ENCODE data around the gene SLC27A5. TPM values are rescaled to one million over a fixed set of nuclear protein-coding genes. Genes with fewer than 3 reads are reported as not detected.
"Not testable (repeated sequence)": the region's sequence is repeated elsewhere in the genome, so short reads cannot be mapped to it uniquely, and the experiment has no call there.

SLC27A5 gene
- total RNA-seq, 1 donor from 2014 or later = 4.7 TPM

DNA sequence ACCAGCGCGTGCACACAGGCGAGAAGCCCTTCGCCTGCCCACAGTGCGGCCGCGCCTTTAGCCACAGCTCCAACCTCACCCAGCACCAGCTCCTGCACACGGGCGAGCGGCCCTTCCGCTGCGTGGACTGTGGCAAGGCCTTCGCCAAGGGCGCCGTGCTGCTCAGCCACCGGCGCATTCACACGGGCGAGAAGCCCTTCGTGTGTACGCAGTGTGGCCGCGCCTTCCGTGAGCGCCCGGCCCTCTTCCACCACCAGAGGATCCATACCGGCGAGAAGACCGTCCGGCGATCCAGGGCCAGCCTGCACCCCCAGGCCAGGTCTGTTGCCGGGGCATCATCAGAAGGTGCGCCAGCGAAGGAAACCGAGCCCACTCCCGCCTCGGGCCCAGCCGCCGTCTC, 40.1 kb downstream of the SLC27A5 start:
- H3K9me3 Mint-ChIP-seq (ENCODE audit: unreplicated experiment) = no peaks in the 10 kb centered on the region
- H3K36me3 Mint-ChIP-seq (ENCODE audit: low read depth, unreplicated experiment) = peaks cover 14% of the 10 kb centered on the region
- H3K4me3 Mint-ChIP-seq (ENCODE audit: unreplicated experiment) = no peak overlapping the region
- peaks cover 15% of the 10 kb centered on the region for H3K27me3 Mint-ChIP-seq (ENCODE audit: unreplicated experiment)
- H3K4me1 Mint-ChIP-seq (ENCODE audit: unreplicated experiment) = peaks cover 16% of the 10 kb centered on the region
- DNase-seq (ENCODE audit: low spot score) = no peak
- no peak overlapping the region for H3K27ac Mint-ChIP-seq (ENCODE audit: unreplicated experiment)
- TF ChIP-seq, protein P1, sequence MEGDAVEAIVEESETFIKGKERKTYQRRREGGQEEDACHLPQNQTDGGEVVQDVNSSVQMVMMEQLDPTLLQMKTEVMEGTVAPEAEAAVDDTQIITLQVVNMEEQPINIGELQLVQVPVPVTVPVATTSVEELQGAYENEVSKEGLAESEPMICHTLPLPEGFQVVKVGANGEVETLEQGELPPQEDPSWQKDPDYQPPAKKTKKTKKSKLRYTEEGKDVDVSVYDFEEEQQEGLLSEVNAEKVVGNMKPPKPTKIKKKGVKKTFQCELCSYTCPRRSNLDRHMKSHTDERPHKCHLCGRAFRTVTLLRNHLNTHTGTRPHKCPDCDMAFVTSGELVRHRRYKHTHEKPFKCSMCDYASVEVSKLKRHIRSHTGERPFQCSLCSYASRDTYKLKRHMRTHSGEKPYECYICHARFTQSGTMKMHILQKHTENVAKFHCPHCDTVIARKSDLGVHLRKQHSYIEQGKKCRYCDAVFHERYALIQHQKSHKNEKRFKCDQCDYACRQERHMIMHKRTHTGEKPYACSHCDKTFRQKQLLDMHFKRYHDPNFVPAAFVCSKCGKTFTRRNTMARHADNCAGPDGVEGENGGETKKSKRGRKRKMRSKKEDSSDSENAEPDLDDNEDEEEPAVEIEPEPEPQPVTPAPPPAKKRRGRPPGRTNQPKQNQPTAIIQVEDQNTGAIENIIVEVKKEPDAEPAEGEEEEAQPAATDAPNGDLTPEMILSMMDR (IDR thresholded peaks at IDR 0.05; ENCODE audit: unreplicated experiment) = no peak

DNA sequence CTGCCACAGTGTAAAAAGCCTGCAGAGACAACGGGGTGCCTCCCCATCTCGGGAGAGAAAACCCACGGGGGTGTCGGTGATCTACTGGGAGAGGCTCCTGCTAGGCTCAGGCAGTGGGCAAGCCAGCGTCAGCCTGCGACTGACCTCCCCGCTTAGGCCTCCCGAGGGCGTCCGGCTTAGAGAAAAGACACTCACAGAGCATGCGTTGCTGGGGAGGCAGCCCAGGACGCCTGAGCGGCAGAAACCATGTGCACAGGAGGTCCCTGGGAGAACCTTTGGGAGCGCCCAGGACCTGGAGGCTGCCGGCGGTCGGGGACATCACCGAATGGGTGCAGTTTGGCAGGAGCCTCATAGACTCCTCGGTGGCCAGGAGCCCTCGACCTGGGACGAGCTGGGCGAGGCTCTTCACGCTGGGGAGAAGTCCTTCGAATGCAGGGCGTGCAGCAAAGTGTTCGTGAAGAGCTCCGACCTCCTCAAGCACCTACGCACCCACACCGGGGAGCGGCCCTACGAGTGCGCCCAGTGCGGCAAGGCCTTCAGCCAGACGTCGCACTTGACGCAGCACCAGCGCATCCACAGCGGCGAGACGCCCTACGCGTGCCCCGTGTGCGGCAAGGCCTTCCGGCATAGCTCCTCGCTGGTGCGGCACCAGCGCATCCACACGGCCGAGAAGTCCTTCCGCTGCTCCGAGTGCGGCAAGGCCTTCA, 40.8 kb downstream of the SLC27A5 start:
- Mint-ChIP-seq H3K27me3 (ENCODE audit: unreplicated experiment) (peaks cover 17% of the 10 kb centered on the region), H3K36me3 (ENCODE audit: low read depth, unreplicated experiment) (peaks cover 17% of the 10 kb centered on the region)

DNA sequence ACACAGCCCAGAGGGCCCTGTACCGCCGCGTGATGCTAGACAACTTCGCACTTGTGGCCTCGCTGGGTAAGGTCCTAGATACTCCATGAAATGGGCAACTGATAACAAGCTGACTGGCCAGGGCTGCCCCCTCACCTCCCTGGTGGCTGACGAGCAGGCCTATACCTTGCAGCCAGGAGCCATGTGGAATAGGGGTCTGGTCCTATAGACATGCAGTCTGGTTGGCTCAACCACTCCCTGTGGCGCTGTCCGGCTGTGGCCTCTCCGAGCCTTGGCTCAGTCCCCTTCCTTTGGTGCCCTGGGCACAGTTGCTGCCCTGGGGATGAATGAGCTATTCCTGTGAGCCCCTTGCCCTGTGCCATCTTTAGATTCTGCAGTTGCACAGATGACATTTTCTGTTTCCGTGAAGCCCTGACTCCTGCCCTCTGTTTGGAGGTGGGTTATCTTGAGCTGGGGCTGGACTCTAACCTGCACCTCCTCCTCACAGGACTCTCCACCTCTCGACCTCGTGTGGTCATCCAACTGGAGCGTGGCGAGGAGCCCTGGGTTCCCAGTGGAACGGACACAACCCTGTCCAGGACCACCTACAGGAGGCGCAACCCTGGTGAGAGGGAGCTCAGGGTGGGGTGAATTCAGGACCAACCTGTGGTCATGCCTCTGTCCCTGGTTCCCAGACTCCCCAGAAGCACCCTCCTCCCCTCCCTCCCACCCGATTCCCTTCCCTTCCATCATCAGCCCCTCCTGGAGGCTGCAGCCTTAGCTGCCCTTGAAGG, 42.4 kb downstream of the SLC27A5 start:
- H3K4me1 Mint-ChIP-seq (ENCODE audit: unreplicated experiment) = peaks cover 12% of the 10 kb centered on the region
- no peak for DNase-seq (ENCODE audit: low spot score)
- H3K9me3 Mint-ChIP-seq (ENCODE audit: unreplicated experiment) = no peaks in the 10 kb centered on the region
- TF ChIP-seq, protein P1 (IDR thresholded peaks at IDR 0.05; ENCODE audit: unreplicated experiment) = no peak
- peaks cover 14% of the 10 kb centered on the region for H3K27me3 Mint-ChIP-seq (ENCODE audit: unreplicated experiment)
- H3K27ac Mint-ChIP-seq (ENCODE audit: unreplicated experiment) = no peak overlapping the region
- H3K36me3 Mint-ChIP-seq (ENCODE audit: low read depth, unreplicated experiment) = peaks cover 17% of the 10 kb centered on the region
- peak overlapping the region; percentile 57 for H3K4me3 Mint-ChIP-seq (ENCODE audit: unreplicated experiment)

More for the DNA sequence above, 40.8 kb downstream of the SLC27A5 start:
- H3K27ac Mint-ChIP-seq (ENCODE audit: unreplicated experiment); H3K9me3 Mint-ChIP-seq (ENCODE audit: unreplicated experiment); DNase-seq (ENCODE audit: low spot score): not testable (repeated sequence)
- peaks cover 15% of the 10 kb centered on the region for H3K4me1 Mint-ChIP-seq (ENCODE audit: unreplicated experiment)
- H3K4me3 Mint-ChIP-seq (ENCODE audit: unreplicated experiment) = peak overlapping the region; percentile 37

DNA sequence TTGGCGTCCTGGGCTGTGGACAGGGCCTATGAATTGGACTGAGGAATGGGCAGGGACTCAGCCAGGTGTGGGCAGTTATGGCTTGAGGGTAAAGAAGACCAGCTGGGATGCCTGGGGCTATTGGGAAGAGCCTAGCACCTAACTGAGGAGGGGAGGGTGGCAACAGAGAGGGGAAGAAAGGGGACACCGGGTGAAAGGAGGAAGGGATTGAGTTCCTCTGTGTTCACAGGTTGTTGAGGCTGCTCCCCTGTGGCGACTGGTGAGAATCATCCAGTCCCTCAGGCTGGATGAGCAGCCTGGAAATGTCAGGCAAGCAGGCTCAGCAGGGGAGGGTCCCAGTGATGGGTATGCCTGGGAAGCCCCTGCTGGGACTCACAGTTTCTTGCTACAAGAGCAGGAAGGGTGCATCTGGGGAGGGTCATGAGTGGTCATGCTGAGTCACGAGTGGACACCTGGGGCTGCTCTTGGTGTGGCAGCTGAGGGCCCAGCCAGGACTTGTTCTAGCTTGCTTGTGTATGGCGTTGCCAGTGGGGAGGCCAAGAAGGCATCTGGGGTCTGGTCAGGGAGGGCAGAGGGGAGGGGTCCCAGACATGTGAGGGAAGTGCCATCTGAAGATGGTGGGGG, 43.5 kb downstream of the SLC27A5 start:
- DNase-seq (ENCODE audit: low spot score) = no peak
- TF ChIP-seq, protein P1 (IDR thresholded peaks at IDR 0.05; ENCODE audit: unreplicated experiment) = no peak
- Mint-ChIP-seq H3K9me3 (ENCODE audit: unreplicated experiment) (no peaks in the 10 kb centered on the region), H3K4me1 (ENCODE audit: unreplicated experiment) (peaks cover 12% of the 10 kb centered on the region), H3K36me3 (ENCODE audit: low read depth, unreplicated experiment) (peaks cover 17% of the 10 kb centered on the region), H3K4me3 (ENCODE audit: unreplicated experiment) (peak overlapping the region; percentile 57), H3K27ac (ENCODE audit: unreplicated experiment) (peak overlapping the region; percentile 22), H3K27me3 (ENCODE audit: unreplicated experiment) (peaks cover 14% of the 10 kb centered on the region)

DNA sequence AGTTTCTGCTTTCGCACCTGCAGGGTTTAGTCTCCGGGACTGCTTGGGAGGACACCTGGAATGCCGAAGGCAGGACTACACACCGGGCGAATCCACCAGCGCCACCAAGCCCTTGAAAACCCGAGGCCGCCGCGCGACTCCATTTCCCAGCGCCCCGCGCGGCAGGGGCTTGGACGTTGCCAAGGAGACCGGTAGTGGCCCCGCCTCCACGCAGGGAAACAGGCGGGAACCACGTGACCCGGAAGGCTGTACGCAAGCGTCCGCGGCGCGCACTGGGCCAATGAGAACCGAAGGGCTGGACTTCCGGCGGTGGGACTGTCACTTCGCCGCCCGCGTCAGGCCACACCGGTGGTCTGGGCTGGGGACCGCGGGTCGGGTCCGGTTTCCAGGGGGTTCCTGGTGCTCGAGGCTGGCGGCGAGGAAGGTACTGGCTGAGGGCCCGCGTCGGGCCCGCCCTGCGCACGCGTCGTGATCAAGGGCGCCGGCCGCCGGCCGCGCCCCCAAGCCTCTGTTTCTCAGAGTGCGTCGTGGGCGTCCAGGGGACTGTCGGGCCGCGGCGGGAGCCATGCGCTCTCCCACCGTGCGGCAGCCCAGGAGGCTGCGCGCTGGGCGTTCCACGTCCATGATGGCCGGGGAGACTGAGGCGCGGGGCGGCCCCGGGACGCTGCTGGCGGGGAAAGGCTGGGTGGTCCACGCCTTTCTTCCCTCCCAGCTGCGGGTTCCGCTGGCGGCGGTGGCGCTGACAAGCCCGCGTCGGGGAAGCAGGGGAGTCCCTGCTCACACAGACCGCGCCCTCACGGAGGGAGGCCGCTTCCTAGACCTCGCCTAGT, 44.8 kb downstream of the SLC27A5 start, which contains the start of gene ZNF324:
TSS of gene ZNF324 (plus strand) at position 321 of the 830 bp plus-strand sequence. CDS start 2,106 bp downstream, outside the sequence.
- Mint-ChIP-seq H3K27ac (ENCODE audit: unreplicated experiment) (peak within 1 kb of the TSS; percentile 83), H3K9me3 (ENCODE audit: unreplicated experiment) (no peaks in the 10 kb centered on the region)

More for the DNA sequence above, 44.8 kb downstream of the SLC27A5 start, which contains the start of gene ZNF324:
- peaks cover 11% of the 10 kb centered on the region for H3K36me3 Mint-ChIP-seq (ENCODE audit: low read depth, unreplicated experiment)
- TF ChIP-seq, protein P1 (IDR thresholded peaks at IDR 0.05; ENCODE audit: unreplicated experiment) = no peak
- peaks cover 12% of the 10 kb centered on the region for H3K27me3 Mint-ChIP-seq (ENCODE audit: unreplicated experiment)
- peak within 1 kb of the TSS; percentile 83 for H3K4me3 Mint-ChIP-seq (ENCODE audit: unreplicated experiment)
- H3K4me1 Mint-ChIP-seq (ENCODE audit: unreplicated experiment) = peaks cover 12% of the 10 kb centered on the region
- DNase-seq (ENCODE audit: low spot score) = peak; percentile 97

Data from endothelial cell (in vitro differentiated cells).